Naive B cell (primary cell): ENCODE results near the gene IL17RD. TPM values are rescaled to one million over a fixed set of nuclear protein-coding genes. Genes with fewer than 3 reads are reported as not detected.

ENCODE experiments used
- ATAC-seq, 2 donors: fragments of 150-1000 bp; cut with Tn5 transposase; 2 replicates each; pipeline ENCODE4 v1.10.0; 2021; ENCODE audit warnings: low read depth in 2 of 2, mild to moderate bottlenecking in 2 of 2, moderate library complexity in 2 of 2
- DNase-seq: peaks from one replicate; pipeline ENCODE4 v3.0.0; 2022
- H3K27ac Mint-ChIP-seq, 6 donors: one replicate each; pipeline ENCODE4 v1.8.0; 2020 to 2022; ENCODE audit warnings: mild to moderate bottlenecking in 6 of 6, mixed read lengths in 6 of 6, moderate library complexity in 5 of 6, inconsistent platforms in 2 of 6
- H3K27me3 Mint-ChIP-seq, 3 donors: one replicate each; pipeline ENCODE4 v1.8.0; 2021 to 2022; ENCODE audit warnings: mixed read lengths in 3 of 3, mild to moderate bottlenecking in 1 of 3
- H3K36me3 Mint-ChIP-seq, 2 donors: one replicate each; pipeline ENCODE4 v1.8.0; 2020 to 2022; ENCODE audit warnings: mixed read lengths in 2 of 2, inconsistent platforms in 1 of 2, mild to moderate bottlenecking in 1 of 2
- H3K4me1 Mint-ChIP-seq, 3 donors: one replicate each; pipeline ENCODE4 v1.8.0; 2020 to 2022; ENCODE audit warnings: mixed read lengths in 3 of 3, inconsistent platforms in 1 of 3, mild to moderate bottlenecking in 1 of 3, moderate library complexity in 1 of 3
- H3K4me3 Mint-ChIP-seq, 8 donors: one replicate each; pipeline ENCODE4 v1.8.0; 2020 to 2022; ENCODE audit warnings: mild to moderate bottlenecking in 8 of 8, mixed read lengths in 8 of 8, moderate library complexity in 8 of 8, inconsistent platforms in 2 of 8
- H3K9me3 Mint-ChIP-seq, 7 donors: one replicate each; pipeline ENCODE4 v1.8.0; 2020 to 2022; ENCODE audit warnings: mixed read lengths in 7 of 7, mild to moderate bottlenecking in 5 of 7, inconsistent platforms in 2 of 7, moderate library complexity in 1 of 7
- polyA plus RNA-seq, 6 donors: library from polyadenylated mRNA; unstranded; fragments of 300-500 nt; fragmentation: Illumina TruSeq; gene quantifications; one replicate each; pipeline ENCODE4 v1.2.3, GENCODE V29; 2021; ENCODE audit warnings: low read depth in 6 of 6

IL17RD gene
- polyA plus RNA-seq, 6 donors from 2014 or later: not detected

DNA sequence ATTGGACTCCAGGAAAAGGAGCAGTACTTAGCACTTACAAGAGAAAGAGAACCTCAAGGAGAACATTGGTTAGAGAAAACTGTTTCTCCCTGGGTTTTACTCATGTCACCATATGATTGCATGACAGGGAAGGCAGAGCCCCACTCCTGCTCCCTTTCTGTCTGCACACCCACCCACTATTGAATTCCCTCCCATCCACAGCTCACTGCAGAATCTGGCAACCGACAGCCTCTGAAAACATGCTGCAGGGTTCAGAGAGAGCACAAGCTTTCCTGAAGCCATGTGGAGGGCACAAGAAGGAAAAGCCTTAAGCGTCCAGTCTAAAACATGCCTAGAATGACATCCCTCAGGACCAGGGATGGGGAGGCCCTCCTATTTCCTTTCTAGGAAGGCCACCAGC lies 3.0 kb upstream of the IL17RD start:
- Mint-ChIP-seq H3K4me1 (peaks cover 14 to 25% (median 22%) of the 10 kb centered on the region in 3 donors), H3K27me3 (peaks cover 42 to 55% (median 49%) of the 10 kb centered on the region in 3 donors), H3K27ac (no peak overlapping the region), H3K4me3 (peak overlapping the region in 1 of 8 donors; percentile 67), H3K9me3 (no peaks in the 10 kb centered on the region), H3K36me3 (no peaks in the 10 kb centered on the region)
- ATAC-seq (no peak), DNase-seq (no peak)

- no peak overlapping the region for H3K27ac Mint-ChIP-seq
- H3K4me3 Mint-ChIP-seq: peak overlapping the region in 7 of 8 donors; percentile 5 to 83 (median 42)
- no peaks in the 10 kb centered on the region for H3K36me3 Mint-ChIP-seq
- H3K4me1 Mint-ChIP-seq: peaks cover 14 to 28% (median 22%) of the 10 kb centered on the region in 3 donors
- H3K9me3 Mint-ChIP-seq: no peaks in the 10 kb centered on the region
- peaks cover 54 to 68% (median 60%) of the 10 kb centered on the region in 3 donors for H3K27me3 Mint-ChIP-seq
- ATAC-seq (no peak), DNase-seq (no peak)
Observed at GRCh38 chr3:57166660-57167059, 1.5 kb upstream of the IL17RD start.

GRCh38 chr3:57165641-57166040 lies 488 bp upstream of the IL17RD start:
- no peaks in the 10 kb centered on the region for H3K9me3 Mint-ChIP-seq
- H3K36me3 Mint-ChIP-seq: no peaks in the 10 kb centered on the region
- H3K27ac Mint-ChIP-seq: no peak overlapping the region
- DNase-seq: no peak
- no peak for ATAC-seq
- peak overlapping the region; percentile 70 to 91 (median 80) for H3K4me3 Mint-ChIP-seq
- peaks cover 14 to 23% (median 22%) of the 10 kb centered on the region in 3 donors for H3K4me1 Mint-ChIP-seq
- peaks cover 63 to 74% (median 65%) of the 10 kb centered on the region in 3 donors for H3K27me3 Mint-ChIP-seq

DNA sequence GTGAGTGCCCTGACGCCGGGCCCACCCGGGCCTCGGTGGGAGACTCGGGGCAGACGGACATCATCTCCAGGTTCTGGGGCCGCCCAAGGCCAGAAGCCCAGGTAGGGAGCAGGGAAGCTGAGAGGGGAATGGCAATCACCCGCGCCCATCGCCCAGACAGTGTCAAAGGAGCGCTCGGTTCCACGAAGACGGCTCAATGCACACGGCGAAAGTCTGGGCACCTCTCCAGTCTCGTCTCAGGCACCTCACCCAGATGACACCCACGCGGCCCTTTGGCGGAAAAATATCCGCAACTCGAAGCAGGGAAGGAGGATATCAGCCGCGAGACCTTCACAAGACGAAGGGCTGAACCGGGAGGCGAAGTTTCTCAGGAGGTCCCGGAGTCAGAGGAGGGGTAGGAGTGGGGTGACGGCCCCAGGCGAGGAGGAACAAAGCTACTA lies 916 bp downstream of the IL17RD start:
- peak overlapping the region; percentile 85 to 92 (median 90) for H3K4me3 Mint-ChIP-seq
- H3K27ac Mint-ChIP-seq: peak overlapping the region in 1 of 6 donors; percentile 86
- no peak for DNase-seq
- H3K4me1 Mint-ChIP-seq: peaks cover 11 to 18% (median 17%) of the 10 kb centered on the region in 3 donors
- peaks cover 65 to 87% (median 74%) of the 10 kb centered on the region in 3 donors for H3K27me3 Mint-ChIP-seq
- ATAC-seq: peak; percentile 26 to 28
- no peaks in the 10 kb centered on the region for H3K36me3 Mint-ChIP-seq
- no peaks in the 10 kb centered on the region for H3K9me3 Mint-ChIP-seq

GRCh38 chr3:57163751-57164150 lies 1.4 kb downstream of the IL17RD start:
- Mint-ChIP-seq H3K36me3 (no peaks in the 10 kb centered on the region), H3K4me3 (peak overlapping the region; percentile 85 to 92 (median 90)), H3K27me3 (peaks cover 65 to 86% (median 77%) of the 10 kb centered on the region in 3 donors), H3K27ac (no peak overlapping the region), H3K9me3 (no peaks in the 10 kb centered on the region), H3K4me1 (peaks cover 15 to 23% (median 19%) of the 10 kb centered on the region in 3 donors)
- DNase-seq: no peak
- no peak for ATAC-seq

DNA sequence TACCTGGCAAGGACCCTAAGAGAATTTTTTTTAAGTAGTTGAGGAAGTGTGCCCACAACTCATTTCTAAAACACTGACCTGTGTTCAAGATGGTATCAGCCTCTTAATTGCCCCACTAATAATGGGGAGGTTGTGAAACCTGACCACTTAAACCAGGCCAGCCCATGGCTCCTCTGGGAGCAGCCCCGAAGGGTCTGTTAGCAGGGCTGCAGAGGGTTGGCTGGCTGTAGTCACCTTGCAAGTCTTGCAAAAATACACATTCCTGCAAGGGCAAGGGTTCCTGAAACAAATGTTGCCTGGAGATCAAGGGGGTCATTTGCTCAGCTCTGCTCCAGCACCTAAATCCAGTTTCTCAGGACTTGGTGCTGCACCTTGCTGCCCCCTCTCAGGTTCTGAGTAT lies 3.2 kb downstream of the IL17RD start:
- Mint-ChIP-seq H3K4me3 (no peak overlapping the region), H3K4me1 (peaks cover 15 to 26% (median 21%) of the 10 kb centered on the region in 3 donors), H3K27ac (no peak overlapping the region), H3K9me3 (no peaks in the 10 kb centered on the region), H3K36me3 (no peaks in the 10 kb centered on the region), H3K27me3 (peaks cover 55 to 76% (median 68%) of the 10 kb centered on the region in 3 donors)
- ATAC-seq: no peak
- DNase-seq: no peak

- Mint-ChIP-seq H3K27ac (peak overlapping the region in 1 of 6 donors; percentile 86), H3K27me3 (peaks cover 47 to 76% (median 68%) of the 10 kb centered on the region in 3 donors), H3K4me3 (no peak overlapping the region), H3K9me3 (no peaks in the 10 kb centered on the region), H3K36me3 (no peaks in the 10 kb centered on the region), H3K4me1 (peaks cover 15 to 24% (median 21%) of the 10 kb centered on the region in 3 donors)
- ATAC-seq (no peak), DNase-seq (no peak)
Observed at GRCh38 chr3:57160765-57161538, 4.2 kb downstream of the IL17RD start.

GRCh38 chr3:57160076-57160764 lies 4.9 kb downstream of the IL17RD start:
- no peak for ATAC-seq
- no peaks in the 10 kb centered on the region for H3K36me3 Mint-ChIP-seq
- no peaks in the 10 kb centered on the region for H3K9me3 Mint-ChIP-seq
- peak overlapping the region in 1 of 6 donors; percentile 86 for H3K27ac Mint-ChIP-seq
- DNase-seq: no peak
- peaks cover 10 to 21% (median 19%) of the 10 kb centered on the region in 3 donors for H3K4me1 Mint-ChIP-seq
- H3K27me3 Mint-ChIP-seq: peaks cover 47 to 76% (median 68%) of the 10 kb centered on the region in 3 donors
- no peak overlapping the region for H3K4me3 Mint-ChIP-seq

DNA sequence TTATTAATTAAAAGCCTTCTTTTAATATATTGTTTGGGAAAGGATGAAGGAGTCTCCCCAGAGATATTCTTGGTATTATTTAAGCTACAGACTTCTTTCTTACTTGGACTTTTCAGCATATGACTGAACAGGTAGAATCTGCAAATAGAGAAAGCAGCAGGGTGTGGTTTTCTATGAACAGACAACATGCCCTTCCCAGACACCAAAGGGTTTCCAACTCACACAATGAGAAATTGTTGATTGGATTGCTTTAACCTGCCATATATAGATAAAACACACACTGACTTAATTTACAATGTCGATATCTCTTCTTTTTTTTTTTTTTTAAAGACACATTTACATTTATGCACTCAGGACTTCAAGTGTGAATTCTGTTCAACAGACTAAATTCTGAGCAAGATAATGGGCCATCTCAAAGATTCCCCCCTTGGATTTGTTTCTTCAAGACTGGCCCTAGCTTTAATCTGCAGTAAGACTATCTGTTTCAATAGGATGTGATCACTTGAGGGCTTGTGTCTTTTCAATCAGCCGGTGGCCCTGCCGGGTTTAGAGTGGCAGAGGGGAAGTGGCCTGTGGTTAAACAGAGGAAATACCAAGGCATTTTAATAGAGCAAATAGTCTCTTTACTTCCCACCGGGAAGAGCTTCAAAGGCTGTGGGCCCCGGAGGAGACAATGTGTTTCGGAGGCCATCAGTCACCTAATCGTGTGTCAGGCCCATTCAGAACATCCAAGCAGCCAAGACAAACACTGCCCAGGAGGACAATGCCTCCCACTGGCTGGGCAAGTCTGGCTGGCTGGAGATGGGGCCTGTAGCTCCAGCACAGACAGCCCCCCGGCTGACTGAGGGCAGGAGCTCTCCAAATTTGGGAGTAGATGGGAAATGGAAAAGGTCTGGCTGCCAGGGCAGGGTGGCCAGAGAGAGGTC lies 6.1 kb downstream of the IL17RD start:
- no peak overlapping the region for H3K4me3 Mint-ChIP-seq
- ATAC-seq: peak; percentile 53 to 66
- H3K36me3 Mint-ChIP-seq: no peaks in the 10 kb centered on the region
- peak overlapping the region in 2 of 6 donors; percentile 32 to 35 for H3K27ac Mint-ChIP-seq
- peaks cover 53 to 73% (median 70%) of the 10 kb centered on the region in 3 donors for H3K27me3 Mint-ChIP-seq
- H3K9me3 Mint-ChIP-seq: no peaks in the 10 kb centered on the region
- H3K4me1 Mint-ChIP-seq: peaks cover 5 to 17% (median 13%) of the 10 kb centered on the region in 3 donors
- no peak for DNase-seq

GRCh38 chr3:57158325-57158724 lies 6.8 kb downstream of the IL17RD start:
- Mint-ChIP-seq H3K36me3 (no peaks in the 10 kb centered on the region), H3K27ac (no peak overlapping the region), H3K9me3 (no peaks in the 10 kb centered on the region), H3K4me1 (peaks cover 5 to 14% (median 11%) of the 10 kb centered on the region in 3 donors), H3K4me3 (no peak overlapping the region), H3K27me3 (peaks cover 50 to 70% (median 65%) of the 10 kb centered on the region in 3 donors)
- DNase-seq (no peak), ATAC-seq (no peak)

DNA sequence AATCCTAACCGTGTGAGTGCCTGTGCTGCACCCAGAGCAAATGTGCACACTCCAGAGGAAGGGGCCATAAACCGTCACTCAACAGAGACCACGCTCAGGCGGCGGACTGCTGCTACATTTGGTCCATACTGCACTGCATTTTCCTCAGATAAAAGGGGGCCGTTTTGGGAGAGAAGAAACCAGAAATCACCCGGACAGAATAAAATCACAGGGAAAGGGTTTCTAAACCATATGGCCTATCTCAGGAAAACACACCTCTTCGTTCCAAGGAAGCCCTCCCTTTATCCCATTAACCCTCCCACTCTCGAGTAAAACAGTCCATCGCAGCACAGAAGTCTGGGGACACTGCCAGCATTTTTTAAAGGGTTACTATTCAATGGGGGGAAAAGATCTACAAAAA lies 7.6 kb downstream of the IL17RD start:
- Mint-ChIP-seq H3K4me1 (peaks cover 5 to 12% (median 11%) of the 10 kb centered on the region in 3 donors), H3K27me3 (peaks cover 42 to 62% (median 58%) of the 10 kb centered on the region in 3 donors), H3K36me3 (no peaks in the 10 kb centered on the region), H3K4me3 (no peak overlapping the region), H3K9me3 (no peaks in the 10 kb centered on the region), H3K27ac (peak overlapping the region in 1 of 6 donors; percentile 18)
- ATAC-seq (no peak), DNase-seq (no peak)

- H3K4me1 Mint-ChIP-seq: peaks cover 5 to 12% (median 11%) of the 10 kb centered on the region in 3 donors
- ATAC-seq: no peak
- H3K36me3 Mint-ChIP-seq: no peaks in the 10 kb centered on the region
- peak overlapping the region in 1 of 6 donors; percentile 49 for H3K27ac Mint-ChIP-seq
- no peak overlapping the region for H3K4me3 Mint-ChIP-seq
- DNase-seq: no peak
- H3K9me3 Mint-ChIP-seq: no peaks in the 10 kb centered on the region
- peaks cover 31 to 65% (median 52%) of the 10 kb centered on the region in 3 donors for H3K27me3 Mint-ChIP-seq
Observed at GRCh38 chr3:57155310-57155643, 9.9 kb downstream of the IL17RD start.
